ENCODE results near the gene TBC1D1.
"Not testable (repeated sequence)": the region's sequence is repeated elsewhere in the genome, so short reads cannot be mapped to it uniquely, and the experiment has no call there.

Gene TBC1D1

DNA sequence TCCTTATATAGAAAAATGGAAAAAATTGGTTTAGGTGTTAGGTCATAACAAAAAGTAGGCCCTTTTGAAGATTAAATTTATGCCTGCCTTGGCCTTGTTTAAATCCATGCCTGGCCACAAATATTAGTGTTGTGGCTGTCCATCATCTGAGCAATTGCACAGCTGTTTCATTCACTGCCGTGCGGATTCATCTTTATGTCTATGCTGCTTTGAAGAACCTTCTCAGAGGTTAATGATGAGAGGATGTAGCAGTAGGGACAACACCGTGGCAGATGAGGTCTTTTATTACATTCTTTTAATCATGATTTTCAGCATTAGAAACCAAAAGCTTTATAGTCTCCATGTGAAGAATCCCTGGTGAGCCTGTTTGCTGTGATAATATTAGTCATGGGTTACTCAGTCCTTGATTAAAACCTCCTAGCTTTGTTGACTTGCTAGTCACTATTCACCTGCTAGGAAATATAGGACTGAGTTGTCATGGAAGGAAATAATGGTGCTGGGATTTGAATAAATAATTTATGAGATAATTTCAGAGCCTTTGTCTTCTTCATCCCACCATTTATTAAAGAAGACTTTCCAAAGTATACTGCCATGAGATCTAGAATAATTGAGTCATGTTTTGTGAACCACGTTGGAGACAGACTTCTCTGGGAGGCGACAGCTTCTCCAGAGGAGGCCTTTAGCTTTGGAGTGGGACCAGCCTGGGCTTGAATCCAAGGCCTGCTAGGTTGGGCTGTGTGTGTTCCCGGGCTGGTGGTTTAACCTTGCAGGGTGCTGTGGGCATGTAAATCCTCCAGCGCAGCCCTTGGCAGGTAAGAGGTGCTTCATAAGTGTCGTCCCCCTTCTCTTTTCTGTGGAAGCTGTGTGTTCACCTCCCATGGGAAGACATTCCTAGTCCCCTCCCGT lies 122.8 kb downstream of the TBC1D1 start:
- DNase-seq (ENCODE audit: low read depth in 2 of 2), result no peak

- DNase-seq (ENCODE audit: low read depth in 2 of 2), result no peak
Measured at GRCh38 chr4:38014421-38014852, 123.6 kb downstream of the TBC1D1 start.

DNA sequence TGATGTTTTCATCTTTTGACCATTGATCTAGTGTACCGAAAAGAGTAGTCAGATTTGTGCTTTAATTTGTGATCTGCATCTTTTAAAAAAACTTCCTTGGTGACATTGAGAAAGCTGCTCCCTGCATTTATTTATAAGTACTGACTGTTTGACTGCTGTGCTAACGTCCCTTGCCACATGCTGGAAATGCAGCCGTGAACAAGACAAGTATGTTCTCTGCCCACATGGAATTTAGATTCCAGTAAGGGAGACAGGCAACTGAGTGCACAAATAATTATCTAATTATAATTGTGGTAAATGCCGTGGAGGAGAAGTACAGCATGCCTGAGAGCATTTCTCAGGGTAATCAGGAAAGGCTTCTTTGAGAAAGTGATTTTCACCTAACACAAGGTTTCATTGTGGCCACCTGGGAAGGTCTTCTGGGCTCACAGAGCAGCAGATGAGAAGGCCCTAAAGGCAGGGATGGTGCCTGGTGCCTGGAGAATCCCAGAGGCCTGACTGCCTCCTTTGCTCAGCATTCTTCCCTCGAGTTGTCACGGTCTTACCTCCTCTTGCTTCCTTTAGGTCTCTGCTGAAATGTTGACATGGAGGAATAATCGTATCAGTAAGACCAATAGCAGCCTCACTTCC lies 125.1 kb downstream of the TBC1D1 start:
- no peak for DNase-seq (ENCODE audit: low read depth in 2 of 2)

DNA sequence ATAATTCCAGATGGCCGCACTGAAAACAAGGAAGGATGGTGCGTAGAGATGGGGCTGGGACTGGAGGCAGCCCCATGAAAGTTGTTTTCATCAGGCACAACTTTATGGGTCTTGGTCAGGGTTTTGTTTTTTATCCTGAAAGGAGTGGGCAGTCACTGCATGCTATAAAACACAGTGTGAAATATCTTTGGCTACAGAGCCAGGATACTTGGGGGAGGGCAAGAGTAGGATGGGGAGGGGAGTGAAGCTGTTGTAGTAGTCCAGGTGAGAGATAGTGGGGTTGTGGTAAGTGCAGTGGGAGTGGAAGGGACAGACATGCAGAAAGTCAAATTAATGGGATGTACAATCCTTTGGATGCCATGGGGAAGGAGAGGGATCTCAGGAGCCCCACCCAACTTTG lies 125.8 kb downstream of the TBC1D1 start:
- DNase-seq (ENCODE audit: low read depth in 2 of 2), result no peak

- no peak for DNase-seq (ENCODE audit: low read depth in 2 of 2)
Measured at GRCh38 chr4:38017609-38018008, 126.7 kb downstream of the TBC1D1 start.

- no peak for DNase-seq (ENCODE audit: low read depth in 2 of 2)
Measured at GRCh38 chr4:38020386-38020785, 129.5 kb downstream of the TBC1D1 start.

DNA sequence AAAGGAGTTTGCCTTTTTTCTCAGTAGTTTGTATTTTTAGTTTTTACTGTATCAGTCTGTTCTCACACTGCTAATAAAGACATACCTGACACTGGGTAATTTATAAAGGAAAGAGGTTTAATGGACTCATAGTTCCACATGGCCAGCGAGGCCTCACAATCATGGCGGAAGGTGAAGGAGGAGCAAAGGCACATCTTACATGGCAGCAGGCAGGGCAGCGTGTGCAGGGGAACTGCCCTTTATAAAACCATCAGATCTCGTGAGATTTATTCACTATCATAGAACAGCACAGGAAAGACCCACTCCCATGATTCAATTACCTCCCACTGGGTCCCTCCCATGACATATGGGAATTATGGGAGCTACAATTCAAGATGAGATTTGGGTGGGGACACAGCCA lies 130.1 kb downstream of the TBC1D1 start:
- not testable (repeated sequence) for DNase-seq (ENCODE audit: low read depth in 2 of 2)

DNA sequence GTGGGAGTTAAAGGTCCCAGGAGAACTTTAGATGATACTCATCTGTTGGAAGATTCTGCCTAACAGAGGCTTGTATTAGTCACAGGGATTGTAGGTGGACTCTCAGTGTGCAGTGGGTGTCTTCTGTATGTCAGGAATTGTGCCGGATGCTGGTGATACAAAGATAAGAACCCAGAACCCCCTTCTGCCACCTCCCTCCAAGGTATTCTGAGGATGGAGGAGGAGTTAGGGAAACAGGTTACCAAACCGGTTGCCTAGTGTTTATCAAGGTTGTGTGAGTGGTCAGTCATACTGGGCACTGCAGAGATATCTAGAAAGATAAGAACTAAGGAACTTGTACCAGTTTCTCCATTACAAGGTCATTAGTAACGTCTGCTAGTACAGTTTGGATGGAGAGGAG lies 130.9 kb downstream of the TBC1D1 start:
- DNase-seq (ENCODE audit: low read depth in 2 of 2), result no peak

- no peak for DNase-seq (ENCODE audit: low read depth in 2 of 2)
Measured at GRCh38 chr4:38023347-38024205, 132.7 kb downstream of the TBC1D1 start.

- DNase-seq (ENCODE audit: low read depth in 2 of 2), result no peak
Measured at GRCh38 chr4:38024206-38024509, 133.3 kb downstream of the TBC1D1 start.

DNA sequence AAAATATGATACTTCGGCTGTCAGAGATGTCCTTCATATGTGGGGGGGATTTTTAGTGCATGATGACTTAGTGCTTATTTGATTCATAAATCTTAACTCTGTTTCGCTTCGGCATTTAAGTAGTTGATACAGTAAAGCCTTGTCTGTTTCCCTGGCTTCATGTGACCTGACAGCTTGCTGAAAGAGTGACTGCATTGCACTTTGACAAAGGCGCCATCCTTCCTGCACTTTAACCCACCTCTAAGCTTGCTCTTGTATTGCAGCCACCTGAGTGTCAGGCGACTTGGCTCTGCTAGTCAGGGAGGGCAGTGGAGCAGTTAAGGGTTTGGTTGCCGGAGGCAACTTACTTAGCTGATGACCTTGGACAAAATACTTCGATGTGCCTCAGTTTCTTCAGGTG lies 134.8 kb downstream of the TBC1D1 start:
- DNase-seq (ENCODE audit: low read depth in 2 of 2), result no peak

DNA sequence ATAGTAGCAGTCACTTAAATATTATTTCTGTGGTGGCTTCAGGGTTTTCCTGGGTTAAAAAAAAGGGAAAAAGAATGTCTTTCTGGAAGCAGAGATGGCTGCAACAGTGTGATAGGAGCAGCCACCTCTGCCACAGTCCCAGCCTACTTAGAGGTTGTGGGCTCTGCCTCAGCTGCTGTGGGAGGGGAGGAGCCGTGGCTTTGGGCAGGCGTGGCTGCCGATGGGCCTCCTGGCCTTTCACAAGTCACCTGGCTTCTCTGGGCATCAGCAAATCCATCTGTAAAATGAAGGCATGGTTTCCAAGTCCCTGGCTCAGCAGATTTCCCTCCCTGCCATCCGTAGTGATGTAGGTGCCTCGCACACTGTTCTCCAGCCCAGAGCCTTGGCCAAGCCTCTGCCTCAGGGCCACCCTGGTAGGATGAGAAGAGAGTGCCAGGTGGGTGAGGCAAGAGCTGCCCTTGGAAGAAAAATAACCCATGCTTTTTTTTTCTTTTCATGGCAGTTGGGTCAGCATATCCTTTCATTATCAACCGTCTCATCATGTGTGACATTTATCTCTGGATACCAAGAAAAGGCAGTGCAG lies 135.4 kb downstream of the TBC1D1 start:
- no peak for DNase-seq (ENCODE audit: low read depth in 2 of 2)

DNA sequence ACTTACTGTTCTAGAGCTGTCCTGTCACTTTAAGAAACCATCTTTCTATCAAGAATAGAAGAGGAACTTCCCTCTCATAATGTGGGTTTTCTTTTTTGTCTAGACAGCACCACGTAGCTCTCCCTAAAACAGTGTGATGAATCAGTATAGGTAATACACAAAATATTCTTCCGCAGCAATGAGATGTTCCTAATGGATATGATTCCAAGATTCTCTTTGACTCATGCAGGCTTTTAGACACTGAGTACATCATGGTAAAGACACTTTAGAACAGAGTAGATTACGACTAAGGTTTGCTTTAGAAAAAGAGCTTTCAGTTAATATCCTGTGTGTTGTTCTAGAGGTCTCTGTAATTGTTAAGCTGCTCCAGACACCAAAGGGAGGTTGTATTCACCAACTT lies 139.1 kb downstream of the TBC1D1 start:
- peak in 1 of 2 experiments; percentile 21 for DNase-seq (ENCODE audit: low read depth in 2 of 2)

- DNase-seq (ENCODE audit: low read depth in 2 of 2), result peak in 1 of 2 experiments; percentile 25
Measured at GRCh38 chr4:38034986-38035882, 144.3 kb downstream of the TBC1D1 start.

- DNase-seq (ENCODE audit: low read depth in 2 of 2), result no peak
Measured at GRCh38 chr4:38036548-38036947, 145.7 kb downstream of the TBC1D1 start.

GRCh38 chr4:38037612-38038011 lies 146.7 kb downstream of the TBC1D1 start:
- DNase-seq (ENCODE audit: low read depth in 2 of 2), result no peak

DNA sequence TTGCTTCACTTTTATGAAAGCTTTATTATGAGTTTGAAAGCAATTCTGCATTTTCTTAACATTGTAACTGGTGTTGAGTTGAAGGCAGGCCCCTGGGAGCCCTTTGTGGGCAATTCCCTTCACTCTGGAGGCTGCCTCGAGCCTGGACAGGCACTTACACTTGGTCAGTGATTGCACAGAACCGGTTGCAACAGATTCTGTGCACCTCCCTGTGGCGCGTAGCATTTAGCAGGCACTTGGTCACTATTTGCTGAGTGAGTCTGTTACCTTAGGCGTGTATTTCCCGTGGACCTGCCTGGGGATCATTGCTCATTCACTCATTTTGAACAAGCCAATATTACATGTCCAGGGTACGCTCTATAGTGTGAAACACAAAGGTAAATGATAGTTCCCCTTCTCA lies 149.7 kb downstream of the TBC1D1 start:
- DNase-seq (ENCODE audit: low read depth in 2 of 2), result no peak

- no peak for DNase-seq (ENCODE audit: low read depth in 2 of 2)
Measured at GRCh38 chr4:38044060-38044459, 153.2 kb downstream of the TBC1D1 start.

DNA sequence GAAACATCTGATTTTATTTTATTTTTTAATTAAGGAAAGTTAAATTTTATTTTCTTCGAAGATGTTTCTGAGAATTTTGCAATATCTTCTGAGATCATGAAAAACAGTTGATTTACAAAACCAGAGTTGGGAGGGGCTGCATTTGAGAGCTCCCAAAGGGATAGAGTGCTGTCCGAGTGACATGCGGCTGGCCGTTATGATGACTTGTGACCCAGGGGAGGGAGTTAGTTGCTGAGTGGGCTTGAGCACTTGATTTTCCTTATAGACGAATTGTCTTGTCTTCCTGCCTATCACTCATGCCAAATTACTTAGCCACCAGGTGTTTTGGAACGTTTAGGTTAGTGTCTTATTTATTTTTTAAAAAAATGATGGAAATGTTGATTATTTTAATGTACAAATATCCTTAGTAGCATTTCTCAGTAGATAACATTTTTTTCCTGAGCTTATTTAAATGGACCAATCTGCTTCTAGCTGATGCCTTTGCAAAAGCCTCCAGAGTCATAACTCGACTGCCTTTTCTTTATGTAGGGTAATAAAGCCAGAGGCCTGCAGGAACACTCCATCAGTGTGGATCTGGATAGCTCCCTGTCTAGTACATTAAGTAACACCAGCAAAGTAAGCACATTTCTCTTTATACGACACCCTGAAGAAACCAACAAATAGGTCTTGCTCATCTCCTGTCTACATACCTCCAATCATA lies 154.6 kb downstream of the TBC1D1 start:
- DNase-seq (ENCODE audit: low read depth in 2 of 2), result no peak

- no peak for DNase-seq (ENCODE audit: low read depth in 2 of 2)
Measured at GRCh38 chr4:38046727-38047489, 156.0 kb downstream of the TBC1D1 start.
